Effector CD4-positive, alpha-beta T cell (primary cell): ENCODE data around the gene BCL2L14.
"Not testable (repeated sequence)": the region's sequence is repeated elsewhere in the genome, so short reads cannot be mapped to it uniquely, and the experiment has no call there.

Experiments used
- DNase-seq: peaks from one replicate; pipeline ENCODE4 v3.0.0-alpha.2; 2020

Gene BCL2L14

DNA sequence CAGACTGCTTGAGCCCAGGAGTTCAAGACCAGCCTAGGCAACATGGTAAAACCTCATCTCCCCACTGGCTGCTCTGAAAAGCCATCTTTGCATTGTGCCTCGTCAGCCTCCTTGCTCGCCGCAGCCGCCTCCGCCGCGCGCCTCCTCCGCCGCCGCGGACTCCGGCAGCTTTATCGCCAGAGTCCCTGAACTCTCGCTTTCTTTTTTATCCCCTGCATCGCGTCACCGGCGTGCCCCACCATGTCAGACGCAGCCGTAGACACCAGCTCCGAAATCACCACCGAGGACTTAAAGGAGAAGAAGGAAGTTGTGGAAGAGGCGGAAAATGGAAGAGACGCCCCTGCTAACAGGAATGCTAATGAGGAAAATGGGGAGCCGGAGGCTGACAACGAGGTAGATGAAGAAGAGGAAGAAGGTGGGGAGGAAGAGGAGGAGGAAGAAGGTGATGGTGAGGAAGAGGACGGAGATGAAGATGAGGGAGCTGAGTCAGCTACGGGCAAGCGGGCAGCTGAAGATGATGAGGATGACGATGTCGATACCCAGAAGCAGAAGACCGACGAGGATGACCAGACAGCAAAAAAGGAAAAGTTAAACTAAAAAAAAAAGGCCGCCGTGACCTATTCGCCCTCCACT is 40.3 kb downstream of the BCL2L14 start:
- not testable (repeated sequence) for DNase-seq

DNA sequence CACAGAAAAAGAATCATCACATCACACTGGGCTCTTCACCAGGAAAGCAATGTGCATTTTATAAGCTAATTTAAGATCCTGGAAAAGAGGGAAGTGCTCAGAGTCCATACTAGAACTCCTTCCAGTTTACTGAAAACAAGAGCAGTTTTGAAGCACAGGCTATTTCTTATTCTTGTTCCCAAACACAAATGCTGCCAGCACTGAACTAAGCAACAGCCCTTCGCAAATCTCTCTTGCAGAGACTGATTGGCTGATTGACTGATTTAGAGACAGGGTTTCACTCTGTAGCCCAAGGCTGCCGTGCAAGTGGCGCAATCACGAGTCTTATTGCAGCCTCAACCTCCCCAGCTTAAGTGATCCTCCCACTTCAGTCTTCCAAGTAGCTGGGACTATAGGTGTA is 44.8 kb downstream of the BCL2L14 start:
- no peak for DNase-seq

GRCh38 chr12:12116677-12117076 is 45.9 kb downstream of the BCL2L14 start:
- no peak for DNase-seq

DNA sequence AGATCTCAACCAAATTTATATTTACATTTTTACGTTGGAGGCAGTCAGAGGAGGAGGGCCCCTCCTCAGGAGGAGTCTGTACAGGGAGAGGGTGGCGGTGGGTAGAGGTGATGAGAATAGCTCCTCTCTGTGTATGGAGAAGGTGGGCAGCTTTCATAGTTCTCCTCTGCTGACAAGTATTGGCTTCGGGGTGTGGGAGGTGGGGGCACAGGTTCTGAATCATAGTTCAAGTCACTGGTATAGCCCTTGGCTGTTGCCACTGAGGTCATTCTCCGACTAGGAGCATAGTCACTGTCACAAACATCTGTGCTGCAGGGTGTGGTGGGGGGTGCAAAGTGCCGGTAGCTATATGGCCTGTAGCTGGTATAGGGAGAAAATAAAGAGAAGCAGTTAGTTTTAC is 50.3 kb downstream of the BCL2L14 start:
- DNase-seq = no peak

DNA sequence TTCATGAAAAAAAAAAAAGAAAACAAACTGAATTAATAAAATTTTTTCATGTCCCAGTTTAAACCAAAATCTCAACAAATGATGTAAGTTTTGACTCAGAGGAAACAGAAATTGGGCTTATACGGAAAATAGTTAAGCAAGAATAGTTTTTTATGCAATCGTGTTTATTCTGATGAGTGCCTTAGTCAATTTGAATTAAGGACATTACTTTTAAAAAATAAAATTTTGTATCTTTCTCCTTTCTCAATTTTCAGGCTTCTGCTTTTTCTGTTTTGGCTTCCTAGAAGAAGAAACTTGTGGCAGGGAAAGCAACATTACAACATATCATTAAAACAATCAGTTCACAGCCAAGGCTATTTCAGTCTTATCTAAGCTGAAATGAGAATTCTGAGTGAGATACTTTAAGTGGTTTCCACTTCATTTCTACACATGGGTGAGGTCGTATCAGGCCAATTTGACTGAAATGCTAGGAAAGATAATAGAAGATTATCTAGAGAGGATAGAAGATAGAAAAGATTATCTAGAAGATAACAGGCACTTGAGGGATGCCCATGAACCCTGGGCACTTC is 52.4 kb downstream of the BCL2L14 start:
- no peak for DNase-seq

GRCh38 chr12:12126551-12126950 is 55.8 kb downstream of the BCL2L14 start:
- no peak for DNase-seq

DNA sequence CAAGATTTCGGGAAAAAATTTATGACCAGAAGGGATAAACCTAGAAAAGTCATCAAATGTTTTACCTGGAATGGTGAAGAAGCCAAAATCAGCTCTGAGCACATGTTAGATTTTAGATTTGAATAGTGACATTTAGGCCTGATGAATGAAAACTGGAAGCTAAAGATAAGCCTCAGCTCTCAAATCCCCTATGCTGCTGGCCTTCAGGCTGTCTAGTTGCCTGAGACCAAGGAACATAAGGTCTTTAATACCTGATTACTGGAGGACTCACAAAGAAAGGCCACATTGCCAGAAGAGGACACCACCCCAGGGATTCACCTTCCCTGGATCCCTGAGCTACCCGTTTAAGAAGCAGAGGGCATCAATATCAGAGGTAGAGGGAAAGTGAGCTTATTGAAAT is 56.6 kb downstream of the BCL2L14 start:
- no peak for DNase-seq

DNA sequence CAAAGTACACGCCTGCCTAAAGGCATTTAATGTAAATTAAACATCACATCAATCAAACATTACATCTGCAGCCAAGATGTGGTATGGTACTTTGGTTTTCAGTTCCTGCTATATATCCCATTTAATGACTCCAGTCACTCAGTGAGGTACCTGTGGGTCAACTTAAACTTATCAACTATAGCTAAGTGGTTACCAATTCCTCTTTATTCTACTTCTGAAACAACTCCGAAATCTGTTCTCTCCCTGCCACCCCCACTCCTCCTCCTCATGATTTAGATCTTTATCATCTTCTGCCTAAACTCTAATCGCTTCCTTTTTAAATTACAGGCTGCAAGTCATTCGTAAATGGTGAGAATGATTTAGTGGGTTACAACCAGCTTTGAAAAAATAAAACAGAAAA is 57.9 kb downstream of the BCL2L14 start:
- no peak for DNase-seq

DNA sequence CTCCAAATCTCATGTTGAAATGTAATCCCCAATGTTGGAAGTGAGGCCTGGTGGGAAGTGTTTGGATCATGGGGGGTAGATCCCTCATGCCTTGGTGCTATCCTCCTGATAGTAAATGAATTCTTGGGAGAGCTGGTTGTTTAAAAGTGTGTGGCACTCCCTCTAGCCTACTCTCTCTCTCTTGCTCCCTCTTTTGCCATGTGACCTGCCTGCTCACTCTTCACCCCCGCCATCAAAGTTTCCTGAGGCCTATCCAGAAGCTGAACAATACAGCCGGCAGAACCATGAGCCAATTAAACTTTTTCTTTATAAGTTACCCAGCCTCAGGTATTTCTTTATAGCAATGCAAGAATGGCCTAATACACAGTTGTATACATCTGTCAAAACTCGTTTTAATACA is 62.5 kb downstream of the BCL2L14 start:
- DNase-seq = no peak

DNA sequence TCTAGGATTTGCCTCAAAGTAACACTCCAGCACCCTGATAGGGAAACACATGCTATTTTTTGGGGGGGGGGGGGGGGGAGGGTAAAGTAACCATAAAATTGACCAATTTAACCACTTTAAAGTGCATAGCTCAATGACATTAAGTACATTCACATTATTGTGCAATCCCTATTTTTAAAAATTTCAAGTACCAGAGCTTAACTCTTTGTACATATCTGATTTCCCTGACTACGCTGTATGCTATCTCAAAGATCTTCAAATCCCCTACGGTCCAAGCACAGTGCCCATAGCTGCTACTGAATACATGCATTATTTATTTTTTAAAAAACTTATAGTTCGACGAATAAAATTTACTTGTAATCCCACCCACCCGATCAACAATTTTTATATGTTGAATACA is 63.0 kb downstream of the BCL2L14 start:
- DNase-seq = no peak

- no peak for DNase-seq
These were observed 67.7 kb downstream of the BCL2L14 start for GRCh38 chr12:12138203-12139154.

DNA sequence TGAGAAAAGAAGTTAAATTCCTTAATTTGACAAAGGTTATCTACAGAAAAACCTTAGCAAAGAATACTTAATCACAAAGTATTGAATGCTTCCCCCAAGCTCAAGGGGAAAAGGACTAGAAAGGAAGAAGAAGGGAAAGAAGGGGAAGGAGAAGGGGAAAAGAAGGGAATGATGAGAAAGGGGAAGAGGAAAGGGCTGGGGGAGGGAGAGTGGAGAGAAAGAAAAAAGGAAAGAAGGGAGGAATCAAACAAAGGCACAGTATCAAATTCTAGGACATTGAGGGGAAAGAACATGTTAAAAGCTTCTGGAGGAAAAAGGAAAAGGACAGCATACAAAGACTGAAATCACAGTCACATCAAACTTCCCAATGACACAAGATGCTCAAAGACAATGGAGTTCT is 70.3 kb downstream of the BCL2L14 start:
- DNase-seq = no peak

GRCh38 chr12:12144531-12144930 is 73.8 kb downstream of the BCL2L14 start:
- not testable (repeated sequence) for DNase-seq

GRCh38 chr12:12147111-12147510 is 76.4 kb downstream of the BCL2L14 start:
- DNase-seq = no peak
